ENCODE data around the gene SNX12. TPM values are rescaled to one million over a fixed set of nuclear protein-coding genes. Genes with fewer than 3 reads are reported as not detected.

Gene SNX12
- total RNA-seq, 1 experiment from 2014 or later: 43.7 TPM

- Histone ChIP-seq H3K9me3 (ENCODE audit: control insufficient read depth in 1 of 2, insufficient read depth in 1 of 2, low read depth in 1 of 2, low read length in 2 of 2) (no peaks in the 10 kb centered on the region), H3K9ac (ENCODE audit: low read length) (no peak overlapping the region), H3K4me3 (replicated peaks in 1 of 2; ENCODE audit: low read depth in 1 of 2, low read length in 2 of 2) (no peak overlapping the region), H3K9me2 (ENCODE audit: insufficient read depth) (no peaks in the 10 kb centered on the region), H2AFZ (ENCODE audit: low read depth, low read length, poor library complexity, severe bottlenecking) (no peak overlapping the region), H4K20me1 (ENCODE audit: insufficient read depth) (no peaks in the 10 kb centered on the region), H3K79me2 (ENCODE audit: insufficient read depth, low read length) (no peaks in the 10 kb centered on the region), H3K4me1 (ENCODE audit: control insufficient read depth in 1 of 2, insufficient read depth in 2 of 2, low read length in 2 of 2) (peaks cover 12 to 14% of the 10 kb centered on the region in 2 experiments), H3K4me2 (ENCODE audit: low read length) (peak overlapping the region; percentile 47), H3K36me3 (ENCODE audit: control insufficient read depth in 1 of 2, insufficient read depth in 2 of 2, low read length in 2 of 2) (no peaks in the 10 kb centered on the region), H3K27me3 (ENCODE audit: insufficient read depth, low read length) (no peaks in the 10 kb centered on the region), H3K27ac (ENCODE audit: low read depth, low read length) (peak overlapping the region; percentile 40; the same call in 1 of the 2 replicates)
- TF ChIP-seq, protein P1, sequence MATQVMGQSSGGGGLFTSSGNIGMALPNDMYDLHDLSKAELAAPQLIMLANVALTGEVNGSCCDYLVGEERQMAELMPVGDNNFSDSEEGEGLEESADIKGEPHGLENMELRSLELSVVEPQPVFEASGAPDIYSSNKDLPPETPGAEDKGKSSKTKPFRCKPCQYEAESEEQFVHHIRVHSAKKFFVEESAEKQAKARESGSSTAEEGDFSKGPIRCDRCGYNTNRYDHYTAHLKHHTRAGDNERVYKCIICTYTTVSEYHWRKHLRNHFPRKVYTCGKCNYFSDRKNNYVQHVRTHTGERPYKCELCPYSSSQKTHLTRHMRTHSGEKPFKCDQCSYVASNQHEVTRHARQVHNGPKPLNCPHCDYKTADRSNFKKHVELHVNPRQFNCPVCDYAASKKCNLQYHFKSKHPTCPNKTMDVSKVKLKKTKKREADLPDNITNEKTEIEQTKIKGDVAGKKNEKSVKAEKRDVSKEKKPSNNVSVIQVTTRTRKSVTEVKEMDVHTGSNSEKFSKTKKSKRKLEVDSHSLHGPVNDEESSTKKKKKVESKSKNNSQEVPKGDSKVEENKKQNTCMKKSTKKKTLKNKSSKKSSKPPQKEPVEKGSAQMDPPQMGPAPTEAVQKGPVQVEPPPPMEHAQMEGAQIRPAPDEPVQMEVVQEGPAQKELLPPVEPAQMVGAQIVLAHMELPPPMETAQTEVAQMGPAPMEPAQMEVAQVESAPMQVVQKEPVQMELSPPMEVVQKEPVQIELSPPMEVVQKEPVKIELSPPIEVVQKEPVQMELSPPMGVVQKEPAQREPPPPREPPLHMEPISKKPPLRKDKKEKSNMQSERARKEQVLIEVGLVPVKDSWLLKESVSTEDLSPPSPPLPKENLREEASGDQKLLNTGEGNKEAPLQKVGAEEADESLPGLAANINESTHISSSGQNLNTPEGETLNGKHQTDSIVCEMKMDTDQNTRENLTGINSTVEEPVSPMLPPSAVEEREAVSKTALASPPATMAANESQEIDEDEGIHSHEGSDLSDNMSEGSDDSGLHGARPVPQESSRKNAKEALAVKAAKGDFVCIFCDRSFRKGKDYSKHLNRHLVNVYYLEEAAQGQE (IDR thresholded peaks at IDR 0.05; ENCODE audit: low read depth): no peak
- TF ChIP-seq EZH2phosphoT487 (IDR thresholded peaks at IDR 0.05; ENCODE audit: borderline replicate concordance) (no peak), EZH2 (IDR thresholded peaks at IDR 0.05) (no peak), ATF3 (IDR thresholded peaks at IDR 0.05) (no peak), CTCF (IDR thresholded peaks at IDR 0.05 in 2 of 3, conservative IDR thresholded peaks at IDR 0.05 in 1 of 3; ENCODE audit: borderline replicate concordance in 1 of 3, insufficient read depth in 1 of 3, low read depth in 2 of 3, low read length in 2 of 3) (no peak), RAD21 (IDR thresholded peaks at IDR 0.05; ENCODE audit: low read depth) (no peak), ZFX (IDR thresholded peaks at IDR 0.05) (no peak), POLR2AphosphoS5 (IDR thresholded peaks at IDR 0.05; ENCODE audit: low read depth, low read length) (no peak), YY1 (IDR thresholded peaks at IDR 0.05; ENCODE audit: extremely low read depth, insufficient replicate concordance, low read depth, low read length) (no peak), CBX3 (IDR thresholded peaks at IDR 0.05; ENCODE audit: low read depth) (no peak), FOSL1 (IDR thresholded peaks at IDR 0.05; ENCODE audit: low read depth) (no peak), CEBPB (IDR thresholded peaks at IDR 0.05; ENCODE audit: low read depth) (no peak), POLR2A (IDR thresholded peaks at IDR 0.05; ENCODE audit: borderline replicate concordance, extremely low read depth, insufficient read depth, insufficient read length) (no peak), TCF7L2 (IDR thresholded peaks at IDR 0.05; ENCODE audit: borderline replicate concordance, extremely low read depth, insufficient read depth, insufficient read length) (no peak)
- TF ChIP-seq, protein P2, sequence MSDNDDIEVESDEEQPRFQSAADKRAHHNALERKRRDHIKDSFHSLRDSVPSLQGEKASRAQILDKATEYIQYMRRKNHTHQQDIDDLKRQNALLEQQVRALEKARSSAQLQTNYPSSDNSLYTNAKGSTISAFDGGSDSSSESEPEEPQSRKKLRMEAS (IDR thresholded peaks at IDR 0.05): no peak
- RAD21 ChIA-PET (ENCODE audit: low non-redundant PET in 1 of 2, low total read pairs in 2 of 2, uncharacterized antibody in 2 of 2, unreplicated experiment in 2 of 2): no interaction called here
- intact Hi-C loops (cut with micrococcal nuclease): no loop called here
- BruUV-seq (replicated peaks): no TSS peak
- CTCF ChIA-PET: no interaction called here
- peak; percentile 54; the same call in 1 of the 2 replicates for ATAC-seq
- POLR2A ChIA-PET: no interaction called here
- no peak for DNase-seq (ENCODE audit: low read depth, low spot score)
Measured at GRCh38 chrX:71017396-71017939, 50.7 kb downstream of the SNX12 start.

Measured in HCT116 (cell line).